GM23338 (cell line): ENCODE measurements around the gene FSIP1. TPM values are rescaled to one million over a fixed set of nuclear protein-coding genes. Genes with fewer than 3 reads are reported as not detected.

Experiments
- ATAC-seq: fragments of 200-7000 bp; cut with Tn5 transposase; 3 replicates; pipeline ENCODE4 v1.9.1; 2020
- DNase-seq: peaks from one replicate; pipeline ENCODE4 v3.0.0-alpha.2; 2015; ENCODE audit warnings: low spot score
- H2AFZ ChIP-seq: fragments of 200-600 bp; sonication (generic); 2 replicates; pipeline ENCODE4 v1.8.0; 2016; ENCODE audit warnings: antibody characterized with exemption, mild to moderate bottlenecking, moderate library complexity
- H3F3A ChIP-seq: fragments of 200-600 bp; sonication (generic); replicated peaks from 2 replicates; pipeline ENCODE4 v1.8.0; 2017; ENCODE audit warnings: antibody characterized with exemption, mixed run types, low read depth
- H3K27ac ChIP-seq: fragments of 200-600 bp; sonication (generic); 2 replicates; pipeline ENCODE4 v1.6.1; 2016; ENCODE audit warnings: low read depth
- H3K27me3 ChIP-seq: fragments of 200-600 bp; sonication (generic); 2 replicates; pipeline ENCODE4 v1.8.0; 2016; ENCODE audit warnings: mild to moderate bottlenecking, mixed run types, moderate library complexity; ENCODE audit not compliant: insufficient read depth
- H3K36me3 ChIP-seq: fragments of 200-600 bp; sonication (generic); 2 replicates; pipeline ENCODE4 v1.8.0; 2016; ENCODE audit warnings: mild to moderate bottlenecking; ENCODE audit not compliant: insufficient read depth
- H3K4me1 ChIP-seq: fragments of 200-600 bp; sonication (generic); 2 replicates; pipeline ENCODE4 v1.8.0; 2016; ENCODE audit warnings: mild to moderate bottlenecking, moderate library complexity; ENCODE audit not compliant: insufficient read depth
- H3K4me2 ChIP-seq: fragments of 200-600 bp; sonication (generic); 2 replicates; pipeline ENCODE4 v1.7.1; 2017; ENCODE audit warnings: mixed run types
- H3K4me3 ChIP-seq: fragments of 200-600 bp; sonication (generic); 2 replicates; pipeline ENCODE4 v1.6.1; 2016; ENCODE audit warnings: mixed run types
- H3K79me2 ChIP-seq: fragments of 200-600 bp; sonication (generic); replicated peaks from 2 replicates; pipeline ENCODE4 v1.8.0; 2017; ENCODE audit warnings: mild to moderate bottlenecking; ENCODE audit not compliant: insufficient read depth
- H3K9me2 ChIP-seq: fragments of 200-600 bp; sonication (generic); 2 replicates; pipeline ENCODE4 v1.8.0; 2017; ENCODE audit not compliant: insufficient read depth
- H4K20me1 ChIP-seq: fragments of 200-600 bp; sonication (generic); replicated peaks from 2 replicates; pipeline ENCODE4 v1.8.0; 2017; ENCODE audit warnings: mild to moderate bottlenecking; ENCODE audit not compliant: insufficient read depth
- H3K27ac Mint-ChIP-seq: 2 replicates; pipeline ENCODE4 v1.8.0; 2020; ENCODE audit warnings: inconsistent platforms, mild to moderate bottlenecking, moderate library complexity, mixed read lengths
- H3K27me3 Mint-ChIP-seq: 3 replicates; pipeline ENCODE4 v1.8.0; 2022; ENCODE audit warnings: low read depth, mild to moderate bottlenecking, moderate library complexity, mixed read lengths, inconsistent platforms; ENCODE audit not compliant: insufficient read depth, poor library complexity
- H3K36me3 Mint-ChIP-seq: 3 replicates; pipeline ENCODE4 v1.8.0; 2021; ENCODE audit warnings: low read depth, mild to moderate bottlenecking, inconsistent platforms, moderate library complexity, mixed read lengths
- H3K4me1 Mint-ChIP-seq: 3 replicates; pipeline ENCODE4 v1.8.0; 2020; ENCODE audit warnings: mild to moderate bottlenecking, inconsistent platforms, mixed read lengths
- H3K4me3 Mint-ChIP-seq: 3 replicates; pipeline ENCODE4 v1.8.0; 2021; ENCODE audit warnings: moderate library complexity, mild to moderate bottlenecking, inconsistent platforms, mixed read lengths
- H3K9me3 Mint-ChIP-seq: 3 replicates; pipeline ENCODE4 v1.8.0; 2020; ENCODE audit warnings: moderate library complexity, mild to moderate bottlenecking, inconsistent platforms, mixed read lengths
- CREB1 ChIP-seq: fragments of 250-450 bp; sonication (Bioruptor Pico); IDR thresholded peaks from 2 replicates; pipeline ENCODE4 v1.5.0; 2020; ENCODE audit warnings: low read depth, mild to moderate bottlenecking, moderate library complexity
- CTCF ChIP-seq, 2 experiments: fragments of 200-600 bp in 1 of 2; sonication (generic) in 1 of 2; conservative IDR thresholded peaks; 2 replicates each; pipeline versions ENCODE4 v1.5.1 to v1.6.1; 2016 to 2017; ENCODE audit warnings: antibody characterized with exemption in 2 of 2, low read depth in 2 of 2, mild to moderate bottlenecking in 2 of 2, moderate library complexity in 1 of 2
- ETS1 ChIP-seq: IDR thresholded peaks from 2 replicates; pipeline ENCODE4 v1.6.1; 2016; ENCODE audit warnings: antibody characterized with exemption
- EZH2 ChIP-seq: fragments of 200-600 bp; sonication (generic); IDR thresholded peaks from one replicate; pipeline ENCODE4 v1.8.0; 2017; ENCODE audit warnings: antibody characterized with exemption, mild to moderate bottlenecking, low read depth; ENCODE audit not compliant: unreplicated experiment
- EZH2phosphoT487 ChIP-seq: fragments of 200-600 bp; sonication (generic); IDR thresholded peaks from one replicate; pipeline ENCODE4 v1.8.1; 2018; ENCODE audit warnings: antibody characterized with exemption; ENCODE audit not compliant: unreplicated experiment
- JUNB ChIP-seq: IDR thresholded peaks from one replicate; pipeline ENCODE4 v1.6.1; 2016; ENCODE audit warnings: antibody characterized with exemption; ENCODE audit not compliant: unreplicated experiment
- NANOG ChIP-seq: IDR thresholded peaks from 2 replicates; pipeline ENCODE4 v1.6.1; 2016; ENCODE audit warnings: antibody characterized with exemption, borderline replicate concordance
- POLR2AphosphoS5 ChIP-seq: IDR thresholded peaks from 2 replicates; pipeline ENCODE4 v1.6.1; 2016; ENCODE audit warnings: antibody characterized with exemption, low read depth
- REST ChIP-seq: IDR thresholded peaks from one replicate; pipeline ENCODE4 v1.6.1; 2018; ENCODE audit warnings: antibody characterized with exemption; ENCODE audit not compliant: unreplicated experiment
- STAT1 ChIP-seq: IDR thresholded peaks from one replicate; pipeline ENCODE4 v1.6.1; 2016; ENCODE audit warnings: antibody characterized with exemption; ENCODE audit not compliant: unreplicated experiment
- ZNF114 ChIP-seq: fragments of 250-450 bp; sonication (Bioruptor Pico); IDR thresholded peaks from 2 replicates; pipeline ENCODE4 v1.5.0; 2020; ENCODE audit warnings: mild to moderate bottlenecking, moderate library complexity
- ZNF331 ChIP-seq: fragments of 250-450 bp; sonication (Bioruptor Pico); IDR thresholded peaks from 2 replicates; pipeline ENCODE4 v1.5.0; 2020; ENCODE audit warnings: low read depth, mild to moderate bottlenecking, moderate library complexity
- ZNF462 ChIP-seq: fragments of 250-450 bp; sonication (Bioruptor Pico); IDR thresholded peaks from 2 replicates; pipeline ENCODE4 v1.5.0; 2020; ENCODE audit warnings: mild to moderate bottlenecking, moderate library complexity
- polyA plus RNA-seq: library from polyadenylated mRNA; unstranded; fragments of >200 nt; fragmentation: Nextera tagmentation; extraction: Ambion mirVana; gene quantifications from 2 replicates; pipeline ENCODE4 v1.2.1, GENCODE V29; 2016
- total RNA-seq: library from RNA; depleted of rRNA; stranded (reverse); fragments of >200 nt; shearing (Covaris generic); gene quantifications from 2 replicates; pipeline ENCODE4 v1.2.3, GENCODE V29; 2014

FSIP1 gene
- total and polyA plus RNA-seq, 2 experiments from 2014 or later: 0.92 to 2.1 TPM

GRCh38 chr15:39645138-39645975, 137.3 kb downstream of the FSIP1 start:
- Histone ChIP-seq H3K4me1 (no peaks in the 10 kb centered on the region), H3K27ac (no peak overlapping the region), H2AFZ (no peak overlapping the region), H3K9me2 (no peaks in the 10 kb centered on the region), H4K20me1 (no peaks in the 10 kb centered on the region), H3K36me3 (no peaks in the 10 kb centered on the region), H3K79me2 (no peaks in the 10 kb centered on the region), H3K4me2 (no peak overlapping the region), H3K4me3 (no peak overlapping the region), H3F3A (no peaks in the 10 kb centered on the region), H3K27me3 (no peaks in the 10 kb centered on the region)
- TF ChIP-seq EZH2phosphoT487 (no peak), ZNF331 (CRISPR knock-in tag) (no peak), JUNB (no peak), ZNF114 (no peak), EZH2 (no peak), REST (no peak), POLR2AphosphoS5 (no peak), ETS1 (no peak), ZNF462 (no peak), NANOG (no peak), CREB1 (CRISPR knock-in tag) (no peak), STAT1 (no peak), CTCF (conservative IDR thresholded peaks at IDR 0.05; ENCODE audit: low read depth in 2 of 2) (no peak)
- peaks cover 27% of the 10 kb centered on the region for H3K4me1 Mint-ChIP-seq
- ATAC-seq (peak; percentile 53), DNase-seq (no peak)
- no peaks in the 10 kb centered on the region for H3K9me3 Mint-ChIP-seq
- H3K36me3 Mint-ChIP-seq: no peaks in the 10 kb centered on the region
- no peak overlapping the region for H3K4me3 Mint-ChIP-seq
- H3K27ac Mint-ChIP-seq: no peak overlapping the region
- peaks cover 3% of the 10 kb centered on the region for H3K27me3 Mint-ChIP-seq
